ENCODE measurements around the gene ADCY2.

The ADCY2 gene

GRCh38 chr5:7659420-7659819 lies 263.5 kb downstream of the ADCY2 start:
- no peak overlapping the region for H3K4me3 ChIP-seq (ENCODE audit: low read depth, low read length)
- no peak for DNase-seq
- TF ChIP-seq, protein P1, sequence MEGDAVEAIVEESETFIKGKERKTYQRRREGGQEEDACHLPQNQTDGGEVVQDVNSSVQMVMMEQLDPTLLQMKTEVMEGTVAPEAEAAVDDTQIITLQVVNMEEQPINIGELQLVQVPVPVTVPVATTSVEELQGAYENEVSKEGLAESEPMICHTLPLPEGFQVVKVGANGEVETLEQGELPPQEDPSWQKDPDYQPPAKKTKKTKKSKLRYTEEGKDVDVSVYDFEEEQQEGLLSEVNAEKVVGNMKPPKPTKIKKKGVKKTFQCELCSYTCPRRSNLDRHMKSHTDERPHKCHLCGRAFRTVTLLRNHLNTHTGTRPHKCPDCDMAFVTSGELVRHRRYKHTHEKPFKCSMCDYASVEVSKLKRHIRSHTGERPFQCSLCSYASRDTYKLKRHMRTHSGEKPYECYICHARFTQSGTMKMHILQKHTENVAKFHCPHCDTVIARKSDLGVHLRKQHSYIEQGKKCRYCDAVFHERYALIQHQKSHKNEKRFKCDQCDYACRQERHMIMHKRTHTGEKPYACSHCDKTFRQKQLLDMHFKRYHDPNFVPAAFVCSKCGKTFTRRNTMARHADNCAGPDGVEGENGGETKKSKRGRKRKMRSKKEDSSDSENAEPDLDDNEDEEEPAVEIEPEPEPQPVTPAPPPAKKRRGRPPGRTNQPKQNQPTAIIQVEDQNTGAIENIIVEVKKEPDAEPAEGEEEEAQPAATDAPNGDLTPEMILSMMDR (IDR thresholded peaks at IDR 0.05; ENCODE audit: low read depth, low read length, missing control alignments): no peak
- in situ Hi-C loops (cut with HindIII; ENCODE audit: low pct_ligation_motif_present, low sequenced_read_pairs): no loop called here
- no peaks in the 10 kb centered on the region for H3K27me3 ChIP-seq (replicated peaks)
- no peak overlapping the region for H3K27ac ChIP-seq
- H3K36me3 ChIP-seq (replicated peaks): no peaks in the 10 kb centered on the region

- H3K27ac ChIP-seq: no peak overlapping the region
- no peak for DNase-seq
- no peaks in the 10 kb centered on the region for H3K27me3 ChIP-seq (replicated peaks)
- in situ Hi-C loops (cut with HindIII; ENCODE audit: low pct_ligation_motif_present, low sequenced_read_pairs): no loop called here
- H3K4me3 ChIP-seq (ENCODE audit: low read depth, low read length): no peak overlapping the region
- TF ChIP-seq, protein P1 (IDR thresholded peaks at IDR 0.05; ENCODE audit: low read depth, low read length, missing control alignments): no peak
- no peaks in the 10 kb centered on the region for H3K36me3 ChIP-seq (replicated peaks)
These were observed 266.4 kb downstream of the ADCY2 start for GRCh38 chr5:7662289-7662688.

DNA sequence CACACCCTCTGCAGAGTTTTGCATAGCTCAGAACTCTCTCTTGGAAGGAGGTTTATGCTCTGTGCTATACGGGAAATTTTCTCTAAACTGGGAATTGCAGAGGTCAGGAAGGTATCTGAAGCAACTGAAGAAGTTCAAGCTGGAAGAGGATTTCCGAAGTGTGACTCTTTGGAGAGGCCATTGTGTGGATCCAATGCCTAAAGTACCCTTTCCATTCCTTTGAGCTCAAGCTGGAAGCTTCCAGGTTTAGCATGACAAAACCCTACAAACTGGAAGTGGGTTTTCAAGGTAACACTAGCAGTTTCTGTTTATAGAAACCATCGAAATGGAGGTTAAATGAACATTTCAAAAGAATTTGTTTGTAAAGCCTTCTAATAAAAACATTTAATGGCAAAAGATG lies 267.9 kb downstream of the ADCY2 start:
- in situ Hi-C loops (cut with HindIII; ENCODE audit: low pct_ligation_motif_present, low sequenced_read_pairs): no loop called here
- Histone ChIP-seq H3K27me3 (replicated peaks) (no peaks in the 10 kb centered on the region), H3K27ac (no peak overlapping the region), H3K4me3 (ENCODE audit: low read depth, low read length) (no peak overlapping the region), H3K36me3 (replicated peaks) (no peaks in the 10 kb centered on the region)
- TF ChIP-seq, protein P1 (IDR thresholded peaks at IDR 0.05; ENCODE audit: low read depth, low read length, missing control alignments): no peak
- no peak for DNase-seq

DNA sequence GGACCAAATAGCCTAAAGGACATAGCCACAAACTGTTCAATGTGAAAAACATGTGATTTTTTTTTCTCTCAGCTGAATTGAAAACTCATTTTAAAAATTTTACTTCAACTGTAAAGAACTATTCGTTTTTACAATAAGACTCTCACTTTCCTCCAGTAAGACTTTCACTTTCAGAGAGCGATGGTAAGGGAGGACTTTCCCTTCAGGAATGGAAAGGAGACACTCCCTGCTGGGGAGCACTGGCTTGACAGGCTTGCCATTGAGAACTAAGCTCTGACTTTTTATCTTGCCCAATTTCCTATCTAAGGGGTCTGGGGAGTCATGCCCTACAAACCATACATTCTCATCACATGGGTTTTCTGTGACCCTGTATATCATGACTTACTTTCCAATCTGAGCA lies 268.3 kb downstream of the ADCY2 start:
- H3K27me3 ChIP-seq (replicated peaks): no peaks in the 10 kb centered on the region
- in situ Hi-C loops (cut with HindIII; ENCODE audit: low pct_ligation_motif_present, low sequenced_read_pairs): no loop called here
- H3K4me3 ChIP-seq (ENCODE audit: low read depth, low read length): no peak overlapping the region
- no peaks in the 10 kb centered on the region for H3K36me3 ChIP-seq (replicated peaks)
- TF ChIP-seq, protein P1 (IDR thresholded peaks at IDR 0.05; ENCODE audit: low read depth, low read length, missing control alignments): no peak
- no peak overlapping the region for H3K27ac ChIP-seq
- no peak for DNase-seq

- in situ Hi-C loops (cut with HindIII; ENCODE audit: low pct_ligation_motif_present, low sequenced_read_pairs): no loop called here
- Histone ChIP-seq H3K27me3 (replicated peaks) (no peaks in the 10 kb centered on the region), H3K27ac (no peak overlapping the region), H3K4me3 (ENCODE audit: low read depth, low read length) (no peak overlapping the region), H3K36me3 (replicated peaks) (no peaks in the 10 kb centered on the region)
- TF ChIP-seq, protein P1 (IDR thresholded peaks at IDR 0.05; ENCODE audit: low read depth, low read length, missing control alignments): no peak
- DNase-seq: no peak
These were observed 271.4 kb downstream of the ADCY2 start for GRCh38 chr5:7667216-7667767.

- no peaks in the 10 kb centered on the region for H3K36me3 ChIP-seq (replicated peaks)
- H3K27me3 ChIP-seq (replicated peaks): no peaks in the 10 kb centered on the region
- in situ Hi-C loops (cut with HindIII; ENCODE audit: low pct_ligation_motif_present, low sequenced_read_pairs): no loop called here
- no peak for DNase-seq
- no peak overlapping the region for H3K4me3 ChIP-seq (ENCODE audit: low read depth, low read length)
- H3K27ac ChIP-seq: no peak overlapping the region
- TF ChIP-seq, protein P1 (IDR thresholded peaks at IDR 0.05; ENCODE audit: low read depth, low read length, missing control alignments): no peak
These were observed 272.2 kb downstream of the ADCY2 start for GRCh38 chr5:7668161-7668560.

Data from brain microvascular endothelial cell (primary cell).